ENCODE results near the gene NHEJ1.

GRCh38 chr2:219054956-219055903, 105.4 kb downstream of the NHEJ1 start:
- no peak for TF ChIP-seq CTCF (conservative IDR thresholded peaks at IDR 0.05 in 1 of 2, IDR thresholded peaks at IDR 0.05 in 1 of 2; ENCODE audit: low read depth in 1 of 2, low read length in 2 of 2)
- TF ChIP-seq EZH2 (IDR thresholded peaks at IDR 0.05; ENCODE audit: low read length, missing control alignments) = no peak

All from fibroblast of lung (primary cell).